ENCODE data around the gene TMEM11. TPM values are rescaled to one million over a fixed set of nuclear protein-coding genes. Genes with fewer than 3 reads are reported as not detected.

TMEM11 gene
- total RNA-seq, 1 donor = 21.6 TPM

DNA sequence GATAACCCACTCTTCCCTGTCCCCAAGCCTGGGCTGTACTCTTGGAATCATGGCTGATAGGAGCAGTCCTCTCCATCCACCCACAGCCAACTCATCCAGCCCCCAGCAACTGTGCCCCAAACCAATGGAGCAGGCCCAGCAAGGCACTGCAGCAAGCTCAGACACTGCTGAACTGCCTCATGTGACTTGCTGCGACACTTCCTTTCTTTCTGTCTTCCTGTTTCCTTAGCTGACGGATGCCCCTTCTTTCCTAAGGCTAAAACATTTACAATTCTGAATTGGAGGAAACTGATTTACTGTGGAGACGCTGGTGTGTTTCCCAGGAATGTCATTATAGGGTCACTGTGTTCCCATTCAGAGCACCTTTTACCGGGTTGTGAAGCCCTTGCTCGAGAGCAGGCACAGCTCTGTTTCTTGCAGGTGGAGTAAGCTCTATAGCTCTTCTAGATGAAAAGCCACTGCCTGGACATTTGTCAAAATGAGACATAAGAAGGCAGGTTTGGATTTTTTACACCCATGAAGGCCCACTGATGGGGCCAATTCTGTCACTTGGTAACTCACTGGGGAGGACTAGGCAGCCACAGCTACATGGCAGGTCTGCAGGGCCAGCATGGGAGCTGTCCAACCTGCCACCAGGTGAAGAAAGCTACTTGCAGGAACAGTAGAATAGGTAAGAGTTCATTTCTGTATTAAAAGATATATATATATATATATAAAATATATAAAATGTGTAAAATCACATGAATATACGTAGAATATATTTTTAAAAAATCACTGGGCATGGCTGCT is 27.4 kb downstream of the TMEM11 start:
- TF ChIP-seq, protein P1, sequence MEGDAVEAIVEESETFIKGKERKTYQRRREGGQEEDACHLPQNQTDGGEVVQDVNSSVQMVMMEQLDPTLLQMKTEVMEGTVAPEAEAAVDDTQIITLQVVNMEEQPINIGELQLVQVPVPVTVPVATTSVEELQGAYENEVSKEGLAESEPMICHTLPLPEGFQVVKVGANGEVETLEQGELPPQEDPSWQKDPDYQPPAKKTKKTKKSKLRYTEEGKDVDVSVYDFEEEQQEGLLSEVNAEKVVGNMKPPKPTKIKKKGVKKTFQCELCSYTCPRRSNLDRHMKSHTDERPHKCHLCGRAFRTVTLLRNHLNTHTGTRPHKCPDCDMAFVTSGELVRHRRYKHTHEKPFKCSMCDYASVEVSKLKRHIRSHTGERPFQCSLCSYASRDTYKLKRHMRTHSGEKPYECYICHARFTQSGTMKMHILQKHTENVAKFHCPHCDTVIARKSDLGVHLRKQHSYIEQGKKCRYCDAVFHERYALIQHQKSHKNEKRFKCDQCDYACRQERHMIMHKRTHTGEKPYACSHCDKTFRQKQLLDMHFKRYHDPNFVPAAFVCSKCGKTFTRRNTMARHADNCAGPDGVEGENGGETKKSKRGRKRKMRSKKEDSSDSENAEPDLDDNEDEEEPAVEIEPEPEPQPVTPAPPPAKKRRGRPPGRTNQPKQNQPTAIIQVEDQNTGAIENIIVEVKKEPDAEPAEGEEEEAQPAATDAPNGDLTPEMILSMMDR (IDR thresholded peaks at IDR 0.05; ENCODE audit: insufficient read depth, low read depth, low read length) = no peak
- no peak for DNase-seq (ENCODE audit: low read depth)
- no peak overlapping the region for H3K4me3 ChIP-seq (ENCODE audit: low read depth, low read length)

DNA sequence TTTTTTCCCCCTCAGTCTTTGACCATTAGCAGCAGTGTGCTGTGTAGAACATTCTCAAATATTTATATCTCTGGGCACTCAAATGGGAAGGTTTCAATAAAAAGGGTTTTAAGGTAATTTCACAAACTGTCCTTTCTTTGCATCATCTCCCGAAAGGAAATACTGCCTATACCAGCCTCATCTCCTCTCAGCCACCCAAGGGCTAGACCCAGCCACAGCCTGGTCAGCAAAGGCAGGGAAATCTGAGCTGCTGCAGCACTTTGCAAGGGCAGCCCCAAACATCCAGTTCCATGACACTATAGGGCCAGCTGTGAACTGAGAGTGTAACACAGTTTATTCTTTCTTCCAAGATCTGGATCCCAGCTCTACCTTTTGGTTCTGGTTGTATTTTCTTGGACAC is 28.9 kb downstream of the TMEM11 start:
- TF ChIP-seq, protein P1 (IDR thresholded peaks at IDR 0.05; ENCODE audit: insufficient read depth, low read depth, low read length) = no peak
- no peak overlapping the region for H3K4me3 ChIP-seq (ENCODE audit: low read depth, low read length)
- DNase-seq (ENCODE audit: low read depth) = no peak

DNA sequence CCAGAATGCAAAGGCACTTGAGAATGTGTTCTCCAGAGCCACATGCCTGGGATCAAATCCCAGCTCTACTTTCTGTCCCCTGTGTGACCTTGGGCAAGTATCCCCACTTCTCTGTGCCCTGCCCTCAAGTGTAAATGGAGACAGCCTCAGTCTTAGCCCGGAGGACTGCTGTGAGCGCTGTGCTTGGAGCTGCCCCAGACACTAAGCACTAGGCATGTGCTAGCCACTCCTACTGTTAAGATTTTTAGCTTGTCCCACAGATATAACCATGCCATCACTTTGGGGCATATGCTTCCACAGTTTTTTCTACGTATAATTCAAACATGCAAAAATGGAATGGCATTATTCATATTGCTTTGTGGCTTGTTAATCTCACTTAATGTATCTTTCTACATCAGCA is 29.4 kb downstream of the TMEM11 start:
- no peak overlapping the region for H3K4me3 ChIP-seq (ENCODE audit: low read depth, low read length)
- TF ChIP-seq, protein P1 (IDR thresholded peaks at IDR 0.05; ENCODE audit: insufficient read depth, low read depth, low read length) = no peak

DNA sequence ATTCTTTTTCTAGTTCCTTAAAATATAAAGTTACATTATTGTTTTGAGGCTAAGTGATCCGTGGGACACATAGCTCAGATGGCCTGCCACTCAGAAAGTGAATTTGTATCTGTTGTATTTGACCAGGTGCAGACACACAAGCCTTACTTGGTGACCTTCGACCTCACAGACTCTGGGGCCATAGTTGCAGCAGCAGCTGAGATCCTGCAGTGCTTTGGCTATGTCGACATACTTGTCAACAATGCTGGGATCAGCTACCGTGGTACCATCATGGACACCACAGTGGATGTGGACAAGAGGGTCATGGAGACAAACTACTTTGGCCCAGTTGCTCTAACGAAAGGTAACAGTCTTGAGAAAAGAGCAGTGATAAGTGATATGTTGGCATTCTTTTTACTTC is 30.5 kb downstream of the TMEM11 start:
- TF ChIP-seq, protein P1 (IDR thresholded peaks at IDR 0.05; ENCODE audit: insufficient read depth, low read depth, low read length) = no peak
- H3K4me3 ChIP-seq (ENCODE audit: low read depth, low read length) = no peak overlapping the region

More for the DNA sequence above, 29.4 kb downstream of the TMEM11 start:
- DNase-seq (ENCODE audit: low read depth) = no peak

DNA sequence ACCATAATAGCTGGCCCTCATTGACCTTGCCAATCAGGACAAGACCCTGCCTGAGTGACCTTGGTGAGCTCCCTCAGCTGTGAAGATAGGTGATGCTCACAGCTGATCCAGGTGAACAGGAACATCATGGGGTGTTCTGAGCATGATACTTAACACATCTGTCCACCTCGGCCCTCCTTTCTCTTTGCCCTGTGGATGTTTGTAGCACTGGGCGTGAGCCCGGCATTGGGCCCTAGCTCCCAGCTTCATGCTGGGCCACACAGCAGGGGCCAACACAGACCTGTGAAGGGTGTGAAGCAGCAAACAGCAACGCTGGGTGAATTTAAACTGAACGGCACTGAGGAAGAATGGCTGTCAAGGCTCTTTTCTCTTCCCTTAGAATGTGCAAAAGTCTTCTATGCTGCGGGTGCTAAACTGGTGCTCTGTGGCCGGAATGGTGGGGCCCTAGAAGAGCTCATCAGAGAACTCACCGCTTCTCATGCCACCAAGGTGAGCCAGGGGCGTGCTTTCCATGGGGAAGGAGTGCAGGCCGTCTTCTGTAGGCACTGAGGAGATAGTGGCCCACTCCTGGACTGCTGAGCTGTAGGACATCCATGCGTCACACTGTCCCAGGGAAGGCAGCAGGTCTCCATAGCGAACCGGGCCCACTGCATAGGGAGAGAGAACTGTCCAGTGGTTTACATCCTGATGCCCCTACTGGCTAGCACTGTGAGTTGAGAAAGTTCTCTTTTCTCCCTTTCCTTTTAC is 35.9 kb downstream of the TMEM11 start:
- no peak for DNase-seq (ENCODE audit: low read depth)

More for the DNA sequence above, 30.5 kb downstream of the TMEM11 start:
- DNase-seq (ENCODE audit: low read depth) = no peak

DNA sequence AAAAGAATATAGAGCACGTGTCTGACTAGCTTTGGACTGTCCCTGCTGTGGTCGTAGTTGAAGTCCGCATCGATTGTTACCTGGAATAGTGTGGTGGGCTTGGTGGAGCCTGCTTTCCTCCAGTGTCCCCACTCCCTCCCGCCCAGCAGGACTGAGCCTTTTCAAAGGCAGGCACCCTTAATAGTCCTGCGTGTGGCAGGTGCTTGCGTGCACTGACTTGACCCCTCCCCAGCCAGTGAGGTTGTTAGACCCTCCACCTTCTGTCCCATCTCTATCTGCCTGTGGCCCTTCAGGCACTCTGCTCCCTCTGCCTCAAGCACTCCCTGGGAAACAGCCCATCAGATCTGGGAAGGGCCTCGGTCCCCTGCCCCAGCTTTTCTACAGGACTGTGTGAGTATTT is 36.6 kb downstream of the TMEM11 start:
- TF ChIP-seq, protein P1 (IDR thresholded peaks at IDR 0.05; ENCODE audit: insufficient read depth, low read depth, low read length) = no peak
- H3K4me3 ChIP-seq (ENCODE audit: low read depth, low read length) = no peak overlapping the region
- DNase-seq (ENCODE audit: low read depth) = no peak

More for the DNA sequence above, 35.9 kb downstream of the TMEM11 start:
- H3K4me3 ChIP-seq (ENCODE audit: low read depth, low read length) = no peak overlapping the region
- TF ChIP-seq, protein P1 (IDR thresholded peaks at IDR 0.05; ENCODE audit: insufficient read depth, low read depth, low read length) = no peak

All from fibroblast of villous mesenchyme (primary cell).